Liver (tissue), 9 donors: ENCODE measurements around the gene AIG1. TPM values are rescaled to one million over a fixed set of nuclear protein-coding genes. Genes with fewer than 3 reads are reported as not detected.

Experiments used
- DNase-seq: peaks from one replicate; pipeline ENCODE4 v3.0.0-alpha.2; 2017; ENCODE audit warnings: low spot score
- H3K27ac ChIP-seq, 2 donors: one replicate each; pipeline ENCODE4 v1.7.0; 2013; ENCODE audit warnings: inconsistent platforms in 2 of 2, low read length in 2 of 2, control low read depth in 1 of 2, low read depth in 1 of 2, mild to moderate bottlenecking in 1 of 2
- H3K27me3 ChIP-seq, 4 donors: one replicate each; pipeline versions ENCODE4 v1.6.1 to v1.7.0; 2013; ENCODE audit warnings: low read length in 3 of 4, inconsistent platforms in 1 of 4, mild to moderate bottlenecking in 1 of 4, moderate library complexity in 1 of 4; ENCODE audit not compliant: control insufficient read depth in 4 of 4, insufficient read depth in 4 of 4
- H3K36me3 ChIP-seq, 4 donors: one replicate each; pipeline versions ENCODE4 v1.6.1 to v1.7.0; 2013; ENCODE audit warnings: low read length in 3 of 4, mild to moderate bottlenecking in 3 of 4, low read depth in 1 of 4, moderate library complexity in 1 of 4; ENCODE audit not compliant: control insufficient read depth in 4 of 4, insufficient read depth in 3 of 4
- H3K4me1 ChIP-seq, 4 donors: one replicate each; pipeline versions ENCODE4 v1.6.1 to v1.7.0; 2013; ENCODE audit warnings: low read length in 3 of 4, mild to moderate bottlenecking in 3 of 4, moderate library complexity in 1 of 4; ENCODE audit not compliant: control insufficient read depth in 4 of 4, insufficient read depth in 4 of 4
- H3K4me3 ChIP-seq, 3 donors: one replicate each; pipeline versions ENCODE4 v1.6.1 to v1.7.0; 2013; ENCODE audit warnings: low read length in 3 of 3, control low read depth in 1 of 3, low read depth in 1 of 3, mild to moderate bottlenecking in 1 of 3
- H3K9ac ChIP-seq, 2 donors: one replicate each; pipeline ENCODE4 v1.7.0; 2013; ENCODE audit warnings: low read length in 2 of 2, mild to moderate bottlenecking in 2 of 2, moderate library complexity in 2 of 2, control low read depth in 1 of 2, low read depth in 1 of 2
- H3K9me3 ChIP-seq, 4 donors: one replicate each; pipeline versions ENCODE4 v1.6.1 to v1.7.0; 2013; ENCODE audit warnings: low read length in 3 of 4; ENCODE audit not compliant: control insufficient read depth in 4 of 4
- EGR1 ChIP-seq, 2 donors: IDR thresholded peaks; 2 replicates each; pipeline ENCODE4 v1.6.1; 2016 to 2018; ENCODE audit warnings: antibody characterized with exemption in 2 of 2, low read depth in 2 of 2
- FOXA1 ChIP-seq: IDR thresholded peaks from 2 replicates; pipeline ENCODE4 v1.6.1; 2016; ENCODE audit warnings: antibody characterized with exemption
- FOXA2 ChIP-seq: IDR thresholded peaks from 2 replicates; pipeline ENCODE4 v1.6.1; 2016; ENCODE audit warnings: antibody characterized with exemption
- GABPA ChIP-seq, 2 donors: IDR thresholded peaks in 1 of 2; conservative IDR thresholded peaks in 1 of 2; 2 replicates each; pipeline ENCODE4 v1.6.1; 2016; ENCODE audit warnings: antibody characterized with exemption in 2 of 2, mild to moderate bottlenecking in 1 of 2, moderate library complexity in 1 of 2
- HNF4A ChIP-seq, 2 donors: conservative IDR thresholded peaks; 2 replicates each; pipeline ENCODE4 v1.6.1; 2016; ENCODE audit warnings: antibody characterized with exemption in 2 of 2, mild to moderate bottlenecking in 2 of 2
- HNF4G ChIP-seq: IDR thresholded peaks from 2 replicates; pipeline ENCODE4 v1.6.1; 2016; ENCODE audit warnings: antibody characterized with exemption
- JUND ChIP-seq, 2 donors: IDR thresholded peaks; 2 replicates each; pipeline ENCODE4 v1.6.1; 2016; ENCODE audit warnings: antibody characterized with exemption in 2 of 2
- NR2F2 ChIP-seq: IDR thresholded peaks from 2 replicates; pipeline ENCODE4 v1.6.1; 2016; ENCODE audit warnings: antibody characterized with exemption
- RAD21 ChIP-seq, 2 donors: IDR thresholded peaks; 2 replicates each; pipeline ENCODE4 v1.6.1; 2016; ENCODE audit warnings: antibody characterized with exemption in 2 of 2, mild to moderate bottlenecking in 2 of 2
- REST ChIP-seq: IDR thresholded peaks from 2 replicates; pipeline ENCODE4 v1.6.1; 2016; ENCODE audit warnings: antibody characterized with exemption, mild to moderate bottlenecking
- RXRA ChIP-seq, 2 donors: IDR thresholded peaks; 2 replicates each; pipeline ENCODE4 v1.6.1; 2017 to 2018; ENCODE audit warnings: antibody characterized with exemption in 2 of 2, mild to moderate bottlenecking in 1 of 2
- SP1 ChIP-seq: IDR thresholded peaks from 2 replicates; pipeline ENCODE4 v1.6.1; 2018; ENCODE audit warnings: antibody characterized with exemption, mild to moderate bottlenecking
- TAF1 ChIP-seq: conservative IDR thresholded peaks from 2 replicates; pipeline ENCODE4 v1.6.1; 2016; ENCODE audit warnings: antibody characterized with exemption, mild to moderate bottlenecking
- YY1 ChIP-seq: IDR thresholded peaks from 2 replicates; pipeline ENCODE4 v1.6.1; 2016; ENCODE audit warnings: antibody characterized with exemption, mild to moderate bottlenecking
- ZBTB33 ChIP-seq: IDR thresholded peaks from 2 replicates; pipeline ENCODE4 v1.6.1; 2016; ENCODE audit warnings: antibody characterized with exemption
- WGBS: extraction: QIAGEN DNeasy Blood & Tissue Kit; methylation state at CpG from one replicate; pipeline ENCODE4 v1.1.7; 2013; 5-methylcytosine and 5-hydroxymethylcytosine counted together
- polyA plus RNA-seq, 2 donors: library from polyadenylated mRNA; stranded (reverse) in 1 of 2; unstranded in 1 of 2; fragments of 200-250 nt in 1 of 2; fragments of >200 nt in 1 of 2; fragmentation: Nextera tagmentation in 1 of 2; extraction: Ambion mirVana in 1 of 2; gene quantifications; one replicate each; pipeline versions ENCODE4 v1.2.1 to v1.2.3, GENCODE V29; 2013 to 2015
- total RNA-seq, 2 donors: library from RNA; depleted of rRNA; stranded (reverse); fragments of >200 nt; gene quantifications; one replicate each; pipeline ENCODE4 v1.2.3, GENCODE V29; 2014
- TF ChIP-seq, protein P1 (sequence below): IDR thresholded peaks from 2 replicates; pipeline ENCODE4 v1.6.1; 2016; ENCODE audit warnings: antibody characterized with exemption
- TF ChIP-seq, protein P2 (sequence below): IDR thresholded peaks from 2 replicates; pipeline ENCODE4 v1.6.1; 2016; ENCODE audit warnings: antibody characterized with exemption
- TF ChIP-seq, protein P3 (sequence below): fragments of 150-350 bp; IDR thresholded peaks from 2 replicates; pipeline ENCODE4 v1.5.1; 2017; ENCODE audit warnings: improper control_type of control experiment, low read depth, low read length; ENCODE audit not compliant: missing input control
- donor health status: healthy.
- donor health status: healthy.
- donor health status: healthy.
- donor health status: healthy.
- donor health status: healthy.

Gene AIG1
- total and polyA plus RNA-seq, 4 donors: 74.8 to 169 (median 121) TPM

GRCh38 chr6:143060354-143060805, 309 bp upstream of the AIG1 start:
- peaks cover 4 to 33% (median 17%) of the 10 kb centered on the region in 4 donors for H3K4me1 ChIP-seq
- no peaks in the 10 kb centered on the region for H3K9me3 ChIP-seq
- under 1% methylated on average over 52 of the region's 52 CpGs for WGBS
- H3K4me3 ChIP-seq: peak overlapping the region; percentile 65 to 96 (median 66)
- peak overlapping the region; percentile 100 for H3K27ac ChIP-seq
- H3K9ac ChIP-seq: peak overlapping the region; percentile 39 to 95
- TF ChIP-seq, protein P1, sequence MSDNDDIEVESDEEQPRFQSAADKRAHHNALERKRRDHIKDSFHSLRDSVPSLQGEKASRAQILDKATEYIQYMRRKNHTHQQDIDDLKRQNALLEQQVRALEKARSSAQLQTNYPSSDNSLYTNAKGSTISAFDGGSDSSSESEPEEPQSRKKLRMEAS: no peak
- TF ChIP-seq YY1 (no peak), RXRA (IDR thresholded peaks at IDR 0.05) (no peak), NR2F2 (no peak), FOXA1 (no peak), REST (peak; percentile 54), GABPA (IDR thresholded peaks at IDR 0.05 in 1 of 2, conservative IDR thresholded peaks at IDR 0.05 in 1 of 2) (no peak), RAD21 (IDR thresholded peaks at IDR 0.05) (peak in 1 of 2 donors; percentile 52), HNF4G (no peak), TAF1 (peak; percentile 20), SP1 (no peak), FOXA2 (no peak), HNF4A (conservative IDR thresholded peaks at IDR 0.05) (no peak), JUND (IDR thresholded peaks at IDR 0.05) (peak in 1 of 2 donors; percentile 26), EGR1 (IDR thresholded peaks at IDR 0.05; ENCODE audit: low read depth in 2 of 2) (peak in 1 of 2 donors; percentile 20), ZBTB33 (no peak)
- TF ChIP-seq, protein P2, sequence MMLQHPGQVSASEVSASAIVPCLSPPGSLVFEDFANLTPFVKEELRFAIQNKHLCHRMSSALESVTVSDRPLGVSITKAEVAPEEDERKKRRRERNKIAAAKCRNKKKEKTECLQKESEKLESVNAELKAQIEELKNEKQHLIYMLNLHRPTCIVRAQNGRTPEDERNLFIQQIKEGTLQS: no peak
- TF ChIP-seq, protein P3, sequence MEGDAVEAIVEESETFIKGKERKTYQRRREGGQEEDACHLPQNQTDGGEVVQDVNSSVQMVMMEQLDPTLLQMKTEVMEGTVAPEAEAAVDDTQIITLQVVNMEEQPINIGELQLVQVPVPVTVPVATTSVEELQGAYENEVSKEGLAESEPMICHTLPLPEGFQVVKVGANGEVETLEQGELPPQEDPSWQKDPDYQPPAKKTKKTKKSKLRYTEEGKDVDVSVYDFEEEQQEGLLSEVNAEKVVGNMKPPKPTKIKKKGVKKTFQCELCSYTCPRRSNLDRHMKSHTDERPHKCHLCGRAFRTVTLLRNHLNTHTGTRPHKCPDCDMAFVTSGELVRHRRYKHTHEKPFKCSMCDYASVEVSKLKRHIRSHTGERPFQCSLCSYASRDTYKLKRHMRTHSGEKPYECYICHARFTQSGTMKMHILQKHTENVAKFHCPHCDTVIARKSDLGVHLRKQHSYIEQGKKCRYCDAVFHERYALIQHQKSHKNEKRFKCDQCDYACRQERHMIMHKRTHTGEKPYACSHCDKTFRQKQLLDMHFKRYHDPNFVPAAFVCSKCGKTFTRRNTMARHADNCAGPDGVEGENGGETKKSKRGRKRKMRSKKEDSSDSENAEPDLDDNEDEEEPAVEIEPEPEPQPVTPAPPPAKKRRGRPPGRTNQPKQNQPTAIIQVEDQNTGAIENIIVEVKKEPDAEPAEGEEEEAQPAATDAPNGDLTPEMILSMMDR: no peak
- H3K27me3 ChIP-seq: no peaks in the 10 kb centered on the region
- peak; percentile 80 for DNase-seq
- H3K36me3 ChIP-seq: no peaks in the 10 kb centered on the region
